GM18517 (cell line): ENCODE results near the gene STH.

Experiments
- ATAC-seq: cut with Tn5 transposase; IDR thresholded peaks from one replicate; pipeline ENCODE4 v1.9.1; 2021; ENCODE audit warnings: mild to moderate bottlenecking, moderate library complexity; ENCODE audit not compliant: unreplicated experiment

STH gene

DNA sequence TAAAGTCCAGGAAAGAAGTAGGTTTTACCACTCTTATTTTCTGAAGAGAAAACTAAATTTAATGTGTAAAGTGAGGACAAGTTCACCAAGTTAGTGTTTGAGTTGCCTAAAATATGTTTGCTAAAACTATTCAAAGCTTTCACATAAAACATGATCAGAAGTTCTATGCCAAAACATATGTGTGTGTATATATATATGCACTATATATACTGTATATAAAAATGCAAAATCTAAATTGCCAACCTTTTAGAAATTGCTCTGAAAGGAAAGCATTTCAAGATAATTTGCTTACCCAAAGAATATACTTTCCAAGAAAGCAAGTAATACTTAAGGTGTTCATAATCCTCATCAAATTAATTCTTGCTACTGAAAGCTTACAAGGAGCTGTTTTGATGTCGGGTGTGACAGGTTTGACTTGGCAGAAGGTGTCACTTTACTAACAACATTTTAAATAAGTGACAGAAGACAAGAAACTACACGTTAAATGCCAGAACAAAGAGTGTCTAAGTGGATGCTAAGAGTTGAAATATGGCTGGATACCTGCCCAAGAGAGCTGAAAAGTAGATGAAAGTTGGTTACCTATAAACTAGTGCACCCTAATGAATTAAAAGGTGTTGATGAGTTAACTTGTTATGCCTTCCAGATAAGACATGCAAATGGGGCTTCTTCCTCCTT lies 32.3 kb upstream of the STH start:
- ATAC-seq, result no peak

DNA sequence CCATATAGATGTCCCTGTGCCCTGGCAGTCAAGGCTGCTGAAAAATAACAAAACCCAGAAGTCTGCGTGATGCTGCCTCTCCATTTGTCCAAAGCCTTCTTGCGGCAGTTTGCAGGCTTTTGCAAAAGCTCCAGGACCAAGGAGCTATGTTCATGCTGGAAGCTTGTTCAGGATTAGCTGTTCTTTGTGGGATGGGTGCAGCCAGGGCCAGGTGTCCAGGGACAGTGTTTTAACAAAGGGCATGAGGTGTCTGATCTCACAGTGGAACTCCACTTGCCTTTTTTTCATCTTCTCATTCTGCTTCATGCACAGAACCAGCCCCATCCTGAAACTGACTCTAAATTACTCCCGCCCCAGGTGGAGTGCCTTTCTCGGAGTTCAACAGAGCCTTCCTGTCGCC lies 31.7 kb upstream of the STH start:
- no peak for ATAC-seq

DNA sequence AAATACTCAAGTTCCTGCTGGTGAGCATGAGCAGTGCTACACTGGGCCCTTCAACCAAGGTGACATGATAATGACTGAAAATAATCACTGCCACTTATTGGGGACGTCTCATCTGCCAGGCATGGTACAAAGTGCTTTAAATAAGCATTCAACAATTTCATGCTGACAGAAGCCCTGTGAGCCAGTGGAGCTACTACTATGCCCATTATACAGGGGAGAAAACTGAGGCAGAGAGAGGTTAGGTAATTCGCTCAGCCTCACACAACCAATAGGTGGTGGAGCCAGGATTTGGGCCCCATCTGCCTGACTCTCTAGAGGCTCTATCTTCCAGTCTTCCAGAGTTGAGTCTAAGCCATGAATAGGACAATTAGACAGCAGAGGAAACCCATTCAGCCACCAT lies 30.3 kb upstream of the STH start:
- no peak for ATAC-seq

DNA sequence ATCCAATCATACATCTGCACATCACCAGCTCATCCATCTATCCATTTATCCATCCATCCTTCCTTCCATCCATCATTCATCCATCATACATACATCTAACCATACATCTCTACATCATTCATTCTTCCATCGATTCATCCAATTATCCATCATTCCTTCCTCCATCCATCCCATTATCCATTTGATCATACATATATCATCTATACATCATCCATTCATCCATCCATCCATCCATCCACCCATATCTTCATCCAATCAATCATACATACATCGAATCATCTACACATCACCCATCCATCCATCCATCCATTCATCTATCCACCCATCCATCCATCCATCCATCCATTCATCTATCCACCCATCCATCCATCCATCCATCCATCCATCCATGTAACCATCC lies 29.3 kb upstream of the STH start:
- ATAC-seq, result no peak

DNA sequence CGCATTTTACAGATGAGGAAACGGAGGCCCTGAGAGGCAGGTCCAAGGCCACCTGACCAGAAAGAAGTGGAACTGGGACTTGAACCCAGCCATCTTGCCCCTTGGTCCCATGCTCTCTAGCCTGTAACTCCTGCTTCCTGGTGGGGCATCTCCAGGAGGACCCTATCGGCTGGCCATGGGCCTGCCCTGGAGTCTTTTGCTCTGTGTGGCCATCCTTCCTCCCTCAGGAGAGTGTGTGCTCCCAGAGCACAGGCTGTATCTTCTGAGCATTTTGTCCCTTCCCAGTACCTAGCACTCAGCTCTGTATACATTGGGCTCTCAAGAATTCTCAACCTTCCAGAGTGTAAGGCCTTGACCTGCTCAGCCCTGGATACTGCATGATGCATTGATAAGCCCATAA lies 28.4 kb upstream of the STH start:
- ATAC-seq, result no peak

DNA sequence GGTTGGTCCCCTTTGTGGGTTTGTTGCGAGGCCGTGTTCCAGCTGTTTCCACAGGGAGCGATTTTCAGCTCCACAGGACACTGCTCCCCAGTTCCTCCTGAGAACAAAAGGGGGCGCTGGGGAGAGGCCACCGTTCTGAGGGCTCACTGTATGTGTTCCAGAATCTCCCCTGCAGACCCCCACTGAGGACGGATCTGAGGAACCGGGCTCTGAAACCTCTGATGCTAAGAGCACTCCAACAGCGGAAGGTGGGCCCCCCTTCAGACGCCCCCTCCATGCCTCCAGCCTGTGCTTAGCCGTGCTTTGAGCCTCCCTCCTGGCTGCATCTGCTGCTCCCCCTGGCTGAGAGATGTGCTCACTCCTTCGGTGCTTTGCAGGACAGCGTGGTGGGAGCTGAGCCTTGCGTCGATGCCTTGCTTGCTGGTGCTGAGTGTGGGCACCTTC lies 27.3 kb upstream of the STH start:
- ATAC-seq, result no peak

DNA sequence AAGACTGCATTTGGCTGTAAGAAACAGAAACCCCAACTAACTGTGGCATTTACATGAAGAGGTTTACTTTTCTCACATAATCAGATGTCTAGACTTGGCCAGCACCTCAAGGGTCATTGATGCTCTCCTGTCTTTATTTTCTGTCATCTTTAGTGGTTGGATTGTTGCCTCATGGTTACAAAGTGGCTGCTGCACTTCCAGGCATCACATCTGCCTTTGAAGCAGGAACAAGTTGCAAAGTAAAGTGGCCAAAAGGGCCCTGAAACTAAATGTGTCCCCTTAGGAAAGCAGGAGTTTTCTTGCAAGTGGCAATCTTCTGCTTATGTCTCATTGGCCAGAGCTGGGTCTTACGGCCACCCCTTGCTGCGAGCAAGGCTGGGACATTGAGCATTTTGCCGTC lies 26.5 kb upstream of the STH start:
- ATAC-seq, result no peak

DNA sequence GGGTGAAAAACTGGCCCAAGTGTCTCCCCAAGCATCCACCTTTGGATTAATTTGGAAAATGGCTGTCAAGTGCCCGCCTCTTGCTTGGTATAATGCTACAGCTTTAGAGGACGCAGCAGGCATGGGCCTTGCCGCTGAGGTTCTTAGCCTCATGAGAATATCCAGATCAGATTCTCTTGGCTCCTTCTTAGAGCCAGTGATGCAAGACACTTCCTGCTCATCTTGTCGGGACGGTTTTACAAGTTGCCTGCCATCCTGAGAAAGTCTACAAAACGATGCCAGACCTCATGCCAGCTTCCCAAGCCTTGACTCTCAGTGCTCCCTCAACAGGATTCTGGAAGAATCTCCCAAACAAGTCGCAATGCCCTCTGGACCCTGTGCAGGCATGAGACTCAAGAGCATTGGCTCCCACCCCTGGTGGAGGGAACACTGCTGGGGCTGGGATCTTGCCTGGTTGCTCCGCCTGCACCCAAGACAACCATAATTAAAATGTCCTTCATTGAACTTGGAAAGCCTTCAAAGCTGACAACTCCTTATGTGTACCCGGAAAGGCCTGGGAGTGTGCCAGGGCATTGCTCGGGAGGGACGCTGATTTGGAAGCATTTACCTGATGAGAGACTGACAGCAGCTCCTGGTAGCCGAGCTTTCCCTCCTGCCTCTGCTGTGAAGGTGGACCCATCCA lies 25.8 kb upstream of the STH start:
- ATAC-seq, result no peak

DNA sequence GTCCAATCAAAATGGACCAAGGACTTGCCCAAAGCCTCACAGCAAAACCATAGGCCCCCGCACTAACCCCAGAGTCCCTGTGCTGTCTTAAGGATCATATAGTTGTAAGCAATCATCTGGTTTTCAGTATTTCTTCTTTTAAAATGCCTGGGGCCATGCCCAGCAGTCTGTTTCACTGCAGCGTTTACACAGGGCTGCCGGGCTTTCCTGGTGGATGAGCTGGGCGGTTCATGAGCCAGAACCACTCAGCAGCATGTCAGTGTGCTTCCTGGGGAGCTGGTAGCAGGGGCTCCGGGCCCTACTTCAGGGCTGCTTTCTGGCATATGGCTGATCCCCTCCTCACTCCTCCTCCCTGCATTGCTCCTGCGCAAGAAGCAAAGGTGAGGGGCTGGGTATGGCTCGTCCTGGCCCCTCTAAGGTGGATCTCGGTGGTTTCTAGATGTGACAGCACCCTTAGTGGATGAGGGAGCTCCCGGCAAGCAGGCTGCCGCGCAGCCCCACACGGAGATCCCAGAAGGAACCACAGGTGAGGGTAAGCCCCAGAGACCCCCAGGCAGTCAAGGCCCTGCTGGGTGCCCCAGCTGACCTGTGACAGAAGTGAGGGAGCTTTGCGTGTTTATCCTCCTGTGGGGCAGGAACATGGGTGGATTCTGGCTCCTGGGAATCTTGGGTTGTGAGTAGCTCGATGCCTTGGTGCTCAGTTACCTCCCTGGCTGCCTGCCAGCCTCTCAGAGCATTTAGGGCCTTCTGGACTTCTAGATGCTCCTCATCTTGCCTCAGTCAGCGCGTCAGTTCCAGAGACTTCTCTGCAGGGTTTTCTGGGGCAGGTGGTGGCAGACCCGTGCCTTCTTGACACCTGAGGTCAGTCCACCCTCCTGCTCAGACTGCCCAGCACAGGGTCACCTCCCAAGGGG lies 24.8 kb upstream of the STH start:
- ATAC-seq, result no peak

DNA sequence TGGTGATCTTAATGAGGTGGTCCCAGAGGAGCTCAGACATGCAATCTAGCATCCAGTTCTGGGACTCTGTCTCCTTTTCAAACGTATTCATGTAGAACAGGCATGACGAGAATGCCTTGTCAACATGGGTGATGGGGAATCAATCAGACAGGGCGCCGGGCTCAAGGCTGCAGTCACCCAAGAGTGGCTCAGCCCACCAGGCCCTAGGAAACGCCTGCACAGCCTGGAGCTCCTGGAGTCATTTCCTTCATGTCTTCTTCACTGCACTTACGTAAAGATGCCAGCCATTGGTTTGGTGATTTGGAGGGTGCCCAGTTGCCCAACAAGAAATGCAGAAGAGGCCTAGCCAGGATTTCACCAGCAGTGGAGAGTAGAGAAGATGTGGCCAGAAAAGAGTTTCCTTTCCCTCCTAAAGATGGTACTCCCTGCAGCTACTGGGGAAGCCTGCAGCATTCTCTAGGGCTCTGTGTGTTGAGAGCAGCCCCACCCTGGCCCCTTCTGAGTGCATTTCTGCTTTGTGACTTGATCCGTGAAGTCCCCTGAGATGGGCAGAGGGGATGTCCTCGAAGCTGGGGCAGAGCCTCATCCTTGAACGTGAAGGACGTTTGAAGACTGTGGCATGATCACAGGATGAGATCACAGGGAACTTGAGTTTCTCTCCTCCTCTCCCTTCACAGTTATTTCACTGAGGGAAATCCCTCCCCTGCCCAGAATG lies 24.0 kb upstream of the STH start:
- ATAC-seq, result no peak

DNA sequence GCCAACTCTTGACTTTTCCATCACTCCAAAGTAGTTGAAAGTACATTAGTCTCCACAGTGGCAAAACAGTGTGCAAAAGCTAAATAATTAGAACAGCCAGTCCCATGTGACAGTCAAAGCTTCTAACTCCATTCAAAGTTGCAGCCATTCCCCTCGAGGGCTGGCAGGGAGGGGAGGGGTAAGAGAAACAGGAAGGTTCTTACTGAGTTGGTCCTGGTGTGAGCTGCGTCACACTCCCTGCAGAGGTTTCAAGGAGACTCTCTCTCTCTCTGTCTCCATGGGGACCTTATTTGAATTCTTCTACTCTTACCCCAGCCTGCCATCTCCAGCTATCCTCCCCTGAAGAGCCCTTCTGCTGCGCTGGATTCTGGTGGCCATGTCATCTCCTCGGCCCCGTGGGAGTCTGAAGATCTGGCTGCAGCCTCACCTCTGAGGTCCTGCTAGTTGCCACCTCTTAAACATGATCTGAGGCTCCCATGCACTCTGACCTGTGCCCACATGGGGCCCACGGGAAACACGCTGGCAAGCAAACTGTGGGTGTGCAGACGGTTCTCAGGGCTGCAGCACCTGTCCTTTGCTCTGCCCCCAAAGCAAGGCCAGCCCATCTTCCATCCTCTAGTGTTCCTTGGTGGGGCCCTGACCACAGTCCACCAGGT lies 23.3 kb upstream of the STH start:
- ATAC-seq, result no peak

DNA sequence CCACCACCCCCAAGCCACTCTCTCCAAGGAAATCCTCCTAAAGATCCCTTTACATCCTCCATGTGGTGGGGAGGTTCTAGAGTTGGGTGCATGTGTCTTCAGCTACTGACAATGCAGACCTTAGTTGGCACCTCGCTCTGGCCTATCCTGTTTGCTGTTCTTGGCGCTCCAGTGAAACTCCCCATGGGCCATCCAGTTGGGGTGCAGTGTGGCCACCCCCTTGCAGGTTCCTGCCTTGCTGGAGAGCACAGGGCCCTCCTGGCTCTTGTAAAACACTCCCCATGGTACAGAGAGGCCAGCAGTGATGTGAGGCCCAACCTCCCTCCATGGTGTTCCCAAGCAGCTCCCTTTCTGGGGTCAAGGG lies 22.7 kb upstream of the STH start:
- no peak for ATAC-seq

DNA sequence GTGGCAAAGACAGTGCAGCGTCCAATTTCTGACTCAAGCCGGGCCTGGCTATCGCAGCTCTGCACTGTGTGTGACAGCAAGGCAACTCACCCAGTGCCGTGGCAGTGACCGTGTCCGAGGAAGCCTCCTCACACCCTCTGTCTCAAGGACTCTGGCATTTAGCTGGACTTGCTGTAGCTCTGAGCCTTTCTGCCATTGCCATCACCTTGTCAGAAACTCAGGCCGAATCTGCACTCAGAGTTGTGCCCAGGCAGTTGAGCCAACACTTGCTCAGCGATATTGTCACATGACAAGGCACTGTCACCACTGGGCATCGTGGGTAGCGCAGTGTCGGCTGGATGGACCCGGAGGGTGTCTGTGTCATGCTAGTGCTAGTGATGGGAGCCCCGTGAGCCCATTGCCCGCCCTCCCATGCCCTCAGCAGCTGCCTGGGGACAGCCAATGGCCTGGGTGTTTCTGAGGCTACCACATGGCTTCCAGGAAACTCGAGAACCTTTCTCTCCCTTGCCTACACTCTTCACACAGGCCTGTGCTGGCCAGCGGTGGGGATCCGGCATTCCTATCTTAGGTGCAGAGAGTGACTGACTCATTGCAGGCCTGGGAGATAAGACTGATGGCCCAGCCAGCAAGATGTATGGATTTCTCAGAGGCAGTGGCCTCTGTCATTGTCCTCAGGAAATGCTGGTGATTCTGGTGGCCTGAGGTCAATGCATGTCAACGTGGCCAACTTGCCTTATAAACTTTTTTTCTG lies 22.1 kb upstream of the STH start:
- no peak for ATAC-seq

DNA sequence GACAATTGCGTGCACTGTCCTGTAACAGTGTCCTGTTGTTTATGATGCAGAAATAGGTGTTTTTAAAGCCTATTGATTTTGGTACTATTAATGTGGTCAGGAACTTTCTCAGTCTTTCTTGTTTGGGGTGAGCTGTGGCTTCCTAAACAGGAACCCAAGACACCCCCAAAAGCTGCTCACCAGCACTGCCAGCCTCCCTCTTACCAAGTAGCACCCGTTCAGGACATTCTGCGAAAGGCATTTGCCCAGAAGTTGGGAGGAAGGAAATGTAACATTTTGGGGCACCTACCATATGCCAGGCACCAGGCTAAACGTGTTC lies 21.6 kb upstream of the STH start:
- no peak for ATAC-seq

DNA sequence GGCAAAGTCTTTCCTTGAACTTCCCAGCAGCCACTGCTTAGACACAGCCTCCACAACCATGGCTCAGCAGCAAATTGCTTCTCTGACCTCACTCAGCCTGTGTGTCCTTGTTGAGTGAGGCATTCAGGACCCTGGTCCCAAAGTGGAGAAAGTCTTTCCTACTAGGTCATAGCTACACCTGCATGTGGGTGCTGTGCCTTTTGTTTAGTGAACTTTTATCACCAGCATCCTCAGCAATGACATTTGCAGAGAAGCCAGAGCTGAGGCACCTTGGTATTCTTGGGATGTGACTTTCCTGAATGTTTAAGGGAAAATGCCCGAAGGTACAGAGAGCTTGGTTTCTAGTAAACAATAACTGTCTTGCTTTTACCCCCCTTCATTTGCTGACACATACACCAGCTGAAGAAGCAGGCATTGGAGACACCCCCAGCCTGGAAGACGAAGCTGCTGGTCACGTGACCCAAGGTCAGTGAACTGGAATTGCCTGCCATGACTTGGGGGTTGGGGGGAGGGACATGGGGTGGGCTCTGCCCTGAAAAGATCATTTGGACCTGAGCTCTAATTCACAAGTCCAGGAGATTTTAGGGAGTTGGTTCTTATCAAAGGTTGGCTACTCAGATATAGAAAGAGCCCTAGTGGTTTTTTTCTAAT lies 20.9 kb upstream of the STH start:
- ATAC-seq, result no peak

DNA sequence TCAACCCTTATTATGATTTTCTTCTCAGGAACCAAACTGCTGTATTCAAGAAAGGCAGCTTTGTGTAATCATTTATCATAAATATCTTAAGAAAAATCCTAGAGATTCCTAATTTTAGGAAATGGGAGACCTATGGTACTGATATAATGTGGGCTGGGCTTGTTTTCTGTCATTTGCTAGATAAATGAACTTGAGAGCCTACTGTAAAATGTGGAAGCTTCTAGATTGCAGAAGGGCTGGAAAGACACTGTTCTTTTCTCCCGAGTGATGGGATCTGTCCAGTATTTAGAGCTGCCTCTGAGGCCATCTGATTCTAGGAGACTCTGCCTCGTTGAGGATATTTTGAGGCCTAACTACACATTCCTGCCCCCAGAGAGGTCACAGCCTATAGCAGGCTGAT lies 19.9 kb upstream of the STH start:
- no peak for ATAC-seq

DNA sequence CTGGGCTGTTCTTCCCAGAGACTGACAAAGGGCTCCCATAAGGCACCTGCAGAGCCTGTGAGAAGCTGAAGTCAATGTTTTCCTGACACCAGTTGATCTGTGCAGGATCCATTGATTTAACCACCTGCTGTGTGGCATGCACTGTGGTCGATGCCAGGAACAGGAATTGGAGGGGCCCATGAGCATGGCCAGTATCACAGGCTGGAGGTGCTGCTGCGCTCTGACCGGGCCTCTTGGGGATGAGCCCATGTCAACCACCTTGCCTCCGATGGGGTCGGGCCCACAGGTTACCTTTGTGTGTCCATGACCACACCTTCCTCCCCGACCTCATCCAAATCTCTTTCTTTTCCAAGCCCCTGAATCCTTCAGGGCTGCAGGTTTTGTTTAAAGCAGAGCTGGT lies 18.2 kb upstream of the STH start:
- ATAC-seq, result no peak

DNA sequence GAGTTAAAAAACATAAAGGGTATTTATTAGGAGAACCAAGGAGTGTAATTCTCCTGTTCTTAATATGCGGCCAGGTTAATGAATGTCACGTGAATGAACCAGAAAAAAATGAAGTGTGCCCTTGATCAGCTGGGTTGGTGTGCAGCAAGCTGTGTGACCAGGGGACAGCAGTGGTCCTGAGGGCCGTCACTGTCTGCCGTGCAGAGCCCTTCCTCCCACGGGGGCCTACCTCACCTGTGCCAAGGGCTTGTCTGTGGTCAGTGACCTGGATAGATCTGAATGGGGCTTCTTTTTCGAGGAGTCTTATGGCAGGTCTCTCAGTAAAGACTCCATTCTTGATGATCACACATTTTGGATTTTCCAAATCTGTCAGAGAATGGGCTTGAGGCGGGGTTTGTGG lies 17.7 kb upstream of the STH start:
- ATAC-seq, result no peak

DNA sequence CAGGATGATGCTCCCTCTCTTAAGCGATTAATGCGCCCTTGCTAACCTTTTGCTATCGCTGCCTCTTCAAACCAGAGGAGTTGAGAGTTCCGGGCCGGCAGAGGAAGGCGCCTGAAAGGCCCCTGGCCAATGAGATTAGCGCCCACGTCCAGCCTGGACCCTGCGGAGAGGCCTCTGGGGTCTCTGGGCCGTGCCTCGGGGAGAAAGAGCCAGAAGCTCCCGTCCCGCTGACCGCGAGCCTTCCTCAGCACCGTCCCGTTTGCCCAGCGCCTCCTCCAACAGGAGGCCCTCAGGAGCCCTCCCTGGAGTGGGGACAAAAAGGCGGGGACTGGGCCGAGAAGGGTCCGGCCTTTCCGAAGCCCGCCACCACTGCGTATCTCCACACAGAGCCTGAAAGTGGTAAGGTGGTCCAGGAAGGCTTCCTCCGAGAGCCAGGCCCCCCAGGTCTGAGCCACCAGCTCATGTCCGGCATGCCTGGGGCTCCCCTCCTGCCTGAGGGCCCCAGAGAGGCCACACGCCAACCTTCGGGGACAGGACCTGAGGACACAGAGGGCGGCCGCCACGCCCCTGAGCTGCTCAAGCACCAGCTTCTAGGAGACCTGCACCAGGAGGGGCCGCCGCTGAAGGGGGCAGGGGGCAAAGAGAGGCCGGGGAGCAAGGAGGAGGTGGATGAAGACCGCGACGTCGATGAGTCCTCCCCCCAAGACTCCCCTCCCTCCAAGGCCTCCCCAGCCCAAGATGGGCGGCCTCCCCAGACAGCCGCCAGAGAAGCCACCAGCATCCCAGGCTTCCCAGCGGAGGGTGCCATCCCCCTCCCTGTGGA lies 16.0 kb upstream of the STH start:
- ATAC-seq, result no peak
